Endothelial cell of umbilical vein (primary cell): ENCODE data around the gene RPRM. TPM values are rescaled to one million over a fixed set of nuclear protein-coding genes. Genes with fewer than 3 reads are reported as not detected.

ENCODE experiments used
- BruUV-seq: library from RNA; stranded (reverse); fragments of 400-500 nt; replicated peaks from 2 replicates; lab custom pipeline; 2021; lab: Mats Ljungman, UMichigan
- CTCF ChIA-PET: fragments of 300-600, 350-600 bp; sonication (Branson Sonifier 250); formaldehyde crosslinking; loops from one replicate; lab custom pipeline; 2021; ENCODE audit warnings: antibody characterized with exemption, inconsistent platforms; lab: Charles Lee
- POLR2A ChIA-PET: fragments of 300-600, 350-600 bp; sonication (Branson Sonifier 250); formaldehyde crosslinking; loops from one replicate; lab custom pipeline; 2021; ENCODE audit warnings: antibody characterized with exemption, inconsistent platforms; lab: Charles Lee
- DNase-seq: peaks from one replicate; pipeline ENCODE4 v3.0.0-alpha.2; 2011; ENCODE audit warnings: low read depth, low spot score
- FAIRE-seq: peaks from 2 replicates; lab custom pipeline; 2011; peaks lifted over from hg19 to GRCh38; lab: Jason Lieb, UNC
- H2AFZ ChIP-seq: 2 replicates; pipeline ENCODE4 v1.6.0; 2012; ENCODE audit warnings: low read depth, low read length, control low read depth, inconsistent platforms
- H3K27ac ChIP-seq: 2 replicates; pipeline ENCODE4 v1.5.1; 2011; ENCODE audit warnings: low read depth, mild to moderate bottlenecking, control low read depth, low read length, moderate library complexity; ENCODE audit not compliant: insufficient read depth
- H3K27me3 ChIP-seq, 2 experiments: 2 replicates each; pipeline versions ENCODE4 v1.6.0 to v1.6.1; 2011; ENCODE audit warnings: low read length in 2 of 2, mixed read lengths in 1 of 2; ENCODE audit not compliant: control insufficient read depth in 2 of 2, insufficient read depth in 2 of 2
- H3K36me3 ChIP-seq, 2 experiments: 2 replicates in 1 of 2; 3 replicates in 1 of 2; pipeline ENCODE4 v1.5.1; 2011; ENCODE audit warnings: low read length in 2 of 2, mild to moderate bottlenecking in 1 of 2, moderate library complexity in 1 of 2; ENCODE audit not compliant: control insufficient read depth in 2 of 2, insufficient read depth in 2 of 2; ENCODE audit errors: extremely low read depth in 1 of 2
- H3K4me1 ChIP-seq: 3 replicates; pipeline ENCODE4 v1.5.1; 2011; ENCODE audit warnings: mild to moderate bottlenecking, low read length; ENCODE audit not compliant: control insufficient read depth, insufficient read depth; ENCODE audit errors: extremely low read depth
- H3K4me2 ChIP-seq: 2 replicates; pipeline ENCODE4 v1.6.1; 2011; ENCODE audit warnings: low read length, control low read depth, mixed read lengths; ENCODE audit not compliant: insufficient read depth
- H3K4me3 ChIP-seq, 3 experiments: fragments of 200-600 bp in 1 of 3; sonication (generic), shearing (Covaris generic) in 1 of 3; replicated peaks in 1 of 3; 2 replicates each; pipeline ENCODE4 v1.5.1; 2011 to 2016; ENCODE audit warnings: control low read depth in 3 of 3, low read length in 3 of 3, mild to moderate bottlenecking in 2 of 3, inconsistent platforms in 1 of 3, low read depth in 1 of 3, moderate library complexity in 1 of 3; ENCODE audit not compliant: insufficient read depth in 1 of 3
- H3K79me2 ChIP-seq: 2 replicates; pipeline ENCODE4 v1.6.0; 2012; ENCODE audit warnings: low read length, inconsistent platforms; ENCODE audit not compliant: control insufficient read depth, insufficient read depth
- H3K9ac ChIP-seq: replicated peaks from 2 replicates; pipeline ENCODE3; 2011; ENCODE audit warnings: low read length, control low read depth; ENCODE audit not compliant: insufficient read depth; ENCODE audit errors: extremely low read depth
- H3K9me1 ChIP-seq: replicated peaks from 3 replicates; pipeline ENCODE4 v1.6.0; 2011; ENCODE audit warnings: mild to moderate bottlenecking, low read length; ENCODE audit not compliant: control insufficient read depth, insufficient read depth; ENCODE audit errors: extremely low read depth
- H3K9me3 ChIP-seq: replicated peaks from 2 replicates; pipeline ENCODE4 v1.5.1; 2012; ENCODE audit warnings: low read length, inconsistent platforms; ENCODE audit not compliant: control insufficient read depth, insufficient read depth
- H4K20me1 ChIP-seq: replicated peaks from 2 replicates; pipeline ENCODE3; 2011; ENCODE audit warnings: mild to moderate bottlenecking, low read length; ENCODE audit not compliant: control insufficient read depth, insufficient read depth; ENCODE audit errors: extremely low read depth
- CTCF ChIP-seq, 2 donors: IDR thresholded peaks; 1 replicate in 1 of 2; 2 replicates in 1 of 2; pipeline ENCODE4 v1.5.1; 2011; ENCODE audit warnings: low read length in 2 of 2, mild to moderate bottlenecking in 2 of 2, moderate library complexity in 2 of 2, control low read depth in 1 of 2, inconsistent platforms in 1 of 2, low read depth in 1 of 2; ENCODE audit not compliant: insufficient read depth in 1 of 2; ENCODE audit errors: extremely low read depth in 1 of 2
- EZH2 ChIP-seq: IDR thresholded peaks from 2 replicates; pipeline ENCODE4 v1.6.1; 2012; ENCODE audit warnings: borderline replicate concordance, low read depth, mild to moderate bottlenecking, moderate library complexity, low read length, inconsistent platforms; ENCODE audit not compliant: severe bottlenecking
- FOS ChIP-seq: IDR thresholded peaks from 2 replicates; pipeline ENCODE4 v1.6.1; 2011; ENCODE audit warnings: mild to moderate bottlenecking, low read length, moderate library complexity, borderline replicate concordance; ENCODE audit not compliant: insufficient read depth
- GATA2 ChIP-seq: IDR thresholded peaks from 2 replicates; pipeline ENCODE4 v1.7.0; 2011; ENCODE audit warnings: low read depth, mild to moderate bottlenecking, moderate library complexity, mixed read lengths, low read length; ENCODE audit not compliant: insufficient read length, insufficient read depth
- JUN ChIP-seq: IDR thresholded peaks from 2 replicates; pipeline ENCODE4 v1.6.1; 2011; ENCODE audit warnings: borderline replicate concordance, low read depth; ENCODE audit not compliant: insufficient read length, insufficient read depth
- MYC ChIP-seq: IDR thresholded peaks from one replicate; pipeline ENCODE4 v1.6.1; 2011; ENCODE audit warnings: mild to moderate bottlenecking, low read depth, low read length
- POLR2A ChIP-seq: IDR thresholded peaks from 2 replicates; pipeline ENCODE4 v1.6.1; 2012; ENCODE audit warnings: low read depth, mild to moderate bottlenecking, control low read depth, low read length
- dilution Hi-C: fragments of 300-500 bp; cut with MboI; formaldehyde crosslinking; loops from one replicate; pipeline ENCODE4 v1.15.0; 2019; ENCODE audit warnings: low sequenced_read_pairs; ENCODE audit not compliant: extremely low pct_ligation_motif_present
- intact Hi-C: fragments of 100-400 bp; cut with micrococcal nuclease; formaldehyde crosslinking; loops from one replicate; pipeline ENCODE4 v1.10.0; 2022
- polyA plus RNA-seq, 4 experiments: library from polyadenylated mRNA; depleted of rRNA in 3 of 4; stranded (reverse) in 3 of 4; unstranded in 1 of 4; fragments of >200 nt; gene quantifications; 2 replicates each; pipeline versions ENCODE4 v1.2.1 to v1.2.3, GENCODE V29; 2011 to 2012; ENCODE audit warnings: missing spikeins in 1 of 4
- total RNA-seq: library from RNA; stranded (reverse); gene quantifications from 2 replicates; pipeline ENCODE4 v1.2.3, GENCODE V29; 2021
- TF ChIP-seq, protein P1 (sequence below): IDR thresholded peaks from 2 replicates; pipeline ENCODE4 v1.6.1; 2011; ENCODE audit not compliant: insufficient read depth, insufficient read length

The RPRM gene
- total and polyA plus RNA-seq, 2 donors (not counting 3 experiments of a cell fraction or from before 2014, with no cell fraction given) = not detected

GRCh38 chr2:153455861-153456260, 22.7 kb downstream of the RPRM start:
- POLR2A ChIA-PET = no interaction called here
- H3K79me2 ChIP-seq = no peaks in the 10 kb centered on the region
- no TSS peak for BruUV-seq
- H3K27ac ChIP-seq = no peak overlapping the region
- no peak overlapping the region for H3K9ac ChIP-seq
- H3K4me3 ChIP-seq = no peak overlapping the region
- no peaks in the 10 kb centered on the region for H4K20me1 ChIP-seq
- H3K36me3 ChIP-seq = no peaks in the 10 kb centered on the region
- TF ChIP-seq, protein P1, sequence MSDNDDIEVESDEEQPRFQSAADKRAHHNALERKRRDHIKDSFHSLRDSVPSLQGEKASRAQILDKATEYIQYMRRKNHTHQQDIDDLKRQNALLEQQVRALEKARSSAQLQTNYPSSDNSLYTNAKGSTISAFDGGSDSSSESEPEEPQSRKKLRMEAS = no peak
- no peak for TF ChIP-seq CTCF (IDR thresholded peaks at IDR 0.05; ENCODE audit: extremely low read depth in 1 of 2, insufficient read depth in 1 of 2, low read depth in 1 of 2, low read length in 2 of 2)
- TF ChIP-seq GATA2 = no peak
- TF ChIP-seq FOS = no peak
- TF ChIP-seq MYC = no peak
- no peak for TF ChIP-seq POLR2A
- no peak for TF ChIP-seq EZH2
- TF ChIP-seq JUN = no peak
- H3K27me3 ChIP-seq = no peaks in the 10 kb centered on the region
- no peak overlapping the region for H2AFZ ChIP-seq
- DNase-seq (no peak), FAIRE-seq (no peak)
- H3K4me1 ChIP-seq = no peaks in the 10 kb centered on the region
- no peaks in the 10 kb centered on the region for H3K9me1 ChIP-seq
- H3K4me2 ChIP-seq = no peak overlapping the region
- H3K9me3 ChIP-seq = no peaks in the 10 kb centered on the region
- CTCF ChIA-PET = no interaction called here
- intact Hi-C loops = no loop called here
- dilution Hi-C loops = no loop called here
